GM06990 (cell line): ENCODE results near the gene GABRR2.
A peak's percentile ranks its signal among the peaks of the same experiment; 100 is the strongest.

Experiments
- DNase-seq: peaks from one replicate; pipeline ENCODE4 v3.0.0-alpha.2; 2011; ENCODE audit not compliant: insufficient read length; ENCODE audit errors: extremely low read depth
- H3K27me3 ChIP-seq: replicated peaks from 2 replicates; pipeline ENCODE4 v1.6.0; 2011; ENCODE audit warnings: low read length; ENCODE audit not compliant: control insufficient read depth, insufficient read depth
- H3K36me3 ChIP-seq: 2 replicates; pipeline ENCODE4 v1.5.1; 2011; ENCODE audit warnings: low read length; ENCODE audit not compliant: control insufficient read depth, insufficient read depth
- H3K4me3 ChIP-seq: replicated peaks from 2 replicates; pipeline ENCODE4 v1.5.1; 2011; ENCODE audit warnings: low read depth, mild to moderate bottlenecking, control low read depth, low read length
- TF ChIP-seq, protein P1 (sequence below): IDR thresholded peaks from 2 replicates; pipeline ENCODE4 v1.5.1; 2011; ENCODE audit warnings: low read length, control low read depth, mild to moderate bottlenecking, inconsistent platforms; ENCODE audit not compliant: insufficient read depth, poor library complexity, severe bottlenecking

GABRR2 gene

DNA sequence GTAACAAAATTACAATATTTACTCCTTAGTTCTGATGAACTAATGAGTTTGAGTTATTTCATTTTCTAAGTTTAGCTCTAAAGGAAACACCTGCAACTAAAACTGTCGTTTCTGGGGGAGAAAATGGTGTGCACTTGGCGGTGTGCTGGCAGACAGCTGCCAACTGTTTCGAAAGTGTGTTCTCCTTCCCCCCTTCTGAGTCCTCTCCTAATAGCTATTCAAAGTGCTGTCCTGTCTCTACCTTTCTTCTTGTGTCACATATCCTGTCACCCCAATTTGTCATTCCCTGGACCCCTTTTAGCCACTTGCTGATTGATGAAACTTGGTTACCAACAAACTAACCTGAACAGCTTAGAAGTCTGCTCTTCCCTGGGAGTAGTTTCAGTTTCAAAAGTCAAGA is 42.3 kb upstream of the GABRR2 start:
- peak; percentile 84 for DNase-seq
- Histone ChIP-seq H3K4me3 (peak overlapping the region; percentile 31), H3K36me3 (no peaks in the 10 kb centered on the region), H3K27me3 (no peaks in the 10 kb centered on the region)
- TF ChIP-seq, protein P1, sequence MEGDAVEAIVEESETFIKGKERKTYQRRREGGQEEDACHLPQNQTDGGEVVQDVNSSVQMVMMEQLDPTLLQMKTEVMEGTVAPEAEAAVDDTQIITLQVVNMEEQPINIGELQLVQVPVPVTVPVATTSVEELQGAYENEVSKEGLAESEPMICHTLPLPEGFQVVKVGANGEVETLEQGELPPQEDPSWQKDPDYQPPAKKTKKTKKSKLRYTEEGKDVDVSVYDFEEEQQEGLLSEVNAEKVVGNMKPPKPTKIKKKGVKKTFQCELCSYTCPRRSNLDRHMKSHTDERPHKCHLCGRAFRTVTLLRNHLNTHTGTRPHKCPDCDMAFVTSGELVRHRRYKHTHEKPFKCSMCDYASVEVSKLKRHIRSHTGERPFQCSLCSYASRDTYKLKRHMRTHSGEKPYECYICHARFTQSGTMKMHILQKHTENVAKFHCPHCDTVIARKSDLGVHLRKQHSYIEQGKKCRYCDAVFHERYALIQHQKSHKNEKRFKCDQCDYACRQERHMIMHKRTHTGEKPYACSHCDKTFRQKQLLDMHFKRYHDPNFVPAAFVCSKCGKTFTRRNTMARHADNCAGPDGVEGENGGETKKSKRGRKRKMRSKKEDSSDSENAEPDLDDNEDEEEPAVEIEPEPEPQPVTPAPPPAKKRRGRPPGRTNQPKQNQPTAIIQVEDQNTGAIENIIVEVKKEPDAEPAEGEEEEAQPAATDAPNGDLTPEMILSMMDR: no peak

GRCh38 chr6:89356642-89357170 is 41.6 kb upstream of the GABRR2 start:
- TF ChIP-seq, protein P1: no peak
- Histone ChIP-seq H3K27me3 (no peaks in the 10 kb centered on the region), H3K36me3 (no peaks in the 10 kb centered on the region), H3K4me3 (peak overlapping the region; percentile 22)
- DNase-seq: peak; percentile 62

DNA sequence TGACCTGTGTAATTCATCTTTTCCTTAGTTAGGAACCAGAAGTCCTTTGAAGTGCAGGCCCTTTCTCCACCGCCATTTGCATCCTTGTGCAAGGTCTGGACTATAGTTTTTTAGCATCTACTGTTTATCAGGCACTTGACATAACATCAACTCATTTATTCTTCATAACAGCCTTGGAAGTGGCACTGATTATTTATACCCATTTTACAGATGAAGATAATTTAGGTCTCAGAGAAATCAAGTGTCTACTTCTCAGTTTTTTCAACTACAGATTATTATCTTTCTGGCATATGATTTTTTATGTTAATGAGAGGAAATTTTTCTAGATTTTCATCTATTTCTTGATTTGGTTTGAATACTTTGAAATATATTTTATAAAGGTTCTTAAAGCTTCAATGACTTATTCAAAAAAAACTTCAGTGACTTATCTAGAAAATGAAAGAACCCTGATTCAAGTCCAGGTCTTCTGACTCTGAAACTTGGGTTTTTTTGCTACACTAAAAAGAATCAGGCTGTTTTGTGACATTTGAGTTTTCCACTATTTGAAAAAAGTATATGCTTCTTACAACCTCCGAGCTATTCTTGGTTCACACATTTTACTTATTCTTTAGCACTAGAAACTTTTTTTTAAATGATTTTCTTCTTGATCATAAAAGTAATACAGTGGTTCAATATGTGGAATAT is 40.6 kb upstream of the GABRR2 start:
- H3K27me3 ChIP-seq: no peaks in the 10 kb centered on the region
- no peaks in the 10 kb centered on the region for H3K36me3 ChIP-seq
- TF ChIP-seq, protein P1: no peak
- peak overlapping the region; percentile 18; the same call in 1 of the 2 replicates for H3K4me3 ChIP-seq
- peak; percentile 52 for DNase-seq

- Histone ChIP-seq H3K36me3 (no peaks in the 10 kb centered on the region; the same call in 1 of the 2 replicates), H3K4me3 (peak overlapping the region; percentile 96), H3K27me3 (no peaks in the 10 kb centered on the region)
- TF ChIP-seq, protein P1: no peak
- peak; percentile 54 for DNase-seq
Measured at GRCh38 chr6:89353702-89354392, 38.7 kb upstream of the GABRR2 start.

- H3K27me3 ChIP-seq: no peaks in the 10 kb centered on the region
- TF ChIP-seq, protein P1: no peak
- peak overlapping the region; percentile 96 for H3K4me3 ChIP-seq
- peaks cover under 1% of the 10 kb centered on the region for H3K36me3 ChIP-seq
- DNase-seq: no peak
Measured at GRCh38 chr6:89353118-89353556, 38.0 kb upstream of the GABRR2 start.
